CD4-positive, alpha-beta T cell treated with Interleukin-6 for 4 hours (primary cell): ENCODE results near the gene PGRMC2.

ENCODE experiments used
- DNase-seq: peaks from one replicate; pipeline ENCODE4 v3.0.0-alpha.2; 2020; ENCODE audit warnings: mixed read lengths

Gene PGRMC2

GRCh38 chr4:128287141-128287870 lies at the start of gene PGRMC2:
Gene PGRMC2, minus strand, starts transcription at chr4:128287813. Its CDS starts 23 bp downstream, at chr4:128287790.
- no peak for DNase-seq

- no peak for DNase-seq
Measured at GRCh38 chr4:128335541-128335940, 47.9 kb upstream of the PGRMC2 start.

GRCh38 chr4:128334256-128334655 lies 46.6 kb upstream of the PGRMC2 start:
- DNase-seq = no peak

GRCh38 chr4:128333309-128334018 lies 45.9 kb upstream of the PGRMC2 start:
- DNase-seq = no peak

GRCh38 chr4:128332081-128332480 lies 44.5 kb upstream of the PGRMC2 start:
- DNase-seq = no peak

GRCh38 chr4:128329638-128330037 lies 42.0 kb upstream of the PGRMC2 start:
- no peak for DNase-seq

GRCh38 chr4:128328106-128328505 lies 40.5 kb upstream of the PGRMC2 start:
- DNase-seq = no peak

GRCh38 chr4:128323401-128323800 lies 35.8 kb upstream of the PGRMC2 start:
- DNase-seq = no peak

- no peak for DNase-seq
Measured at GRCh38 chr4:128322986-128323385, 35.4 kb upstream of the PGRMC2 start.

- no peak for DNase-seq
Measured at GRCh38 chr4:128322311-128322710, 34.7 kb upstream of the PGRMC2 start.

- no peak for DNase-seq
Measured at GRCh38 chr4:128320656-128321055, 33.0 kb upstream of the PGRMC2 start.

GRCh38 chr4:128315756-128316520 lies 28.3 kb upstream of the PGRMC2 start:
- DNase-seq = no peak

GRCh38 chr4:128311659-128312403 lies 24.2 kb upstream of the PGRMC2 start:
- DNase-seq = no peak

GRCh38 chr4:128310266-128310697 lies 22.7 kb upstream of the PGRMC2 start:
- no peak for DNase-seq

- DNase-seq = no peak
Measured at GRCh38 chr4:128309585-128309984, 22.0 kb upstream of the PGRMC2 start.

GRCh38 chr4:128308986-128309385 lies 21.4 kb upstream of the PGRMC2 start:
- no peak for DNase-seq

- DNase-seq = no peak
Measured at GRCh38 chr4:128307123-128307571, 19.5 kb upstream of the PGRMC2 start.

- no peak for DNase-seq
Measured at GRCh38 chr4:128305942-128306341, 18.3 kb upstream of the PGRMC2 start.

- DNase-seq = no peak
Measured at GRCh38 chr4:128303986-128304385, 16.4 kb upstream of the PGRMC2 start.

GRCh38 chr4:128303405-128303785 lies 15.8 kb upstream of the PGRMC2 start:
- no peak for DNase-seq

GRCh38 chr4:128301979-128302378 lies 14.4 kb upstream of the PGRMC2 start:
- no peak for DNase-seq

- DNase-seq = no peak
Measured at GRCh38 chr4:128299848-128300247, 12.2 kb upstream of the PGRMC2 start.

GRCh38 chr4:128298852-128299251 lies 11.2 kb upstream of the PGRMC2 start:
- DNase-seq = no peak
